Measurements from ENCODE around the gene CPD. TPM values are rescaled to one million over a fixed set of nuclear protein-coding genes. Genes with fewer than 3 reads are reported as not detected.

Gene CPD
- total RNA-seq, 2 donors from 2014 or later = 55.2 to 109 TPM

DNA sequence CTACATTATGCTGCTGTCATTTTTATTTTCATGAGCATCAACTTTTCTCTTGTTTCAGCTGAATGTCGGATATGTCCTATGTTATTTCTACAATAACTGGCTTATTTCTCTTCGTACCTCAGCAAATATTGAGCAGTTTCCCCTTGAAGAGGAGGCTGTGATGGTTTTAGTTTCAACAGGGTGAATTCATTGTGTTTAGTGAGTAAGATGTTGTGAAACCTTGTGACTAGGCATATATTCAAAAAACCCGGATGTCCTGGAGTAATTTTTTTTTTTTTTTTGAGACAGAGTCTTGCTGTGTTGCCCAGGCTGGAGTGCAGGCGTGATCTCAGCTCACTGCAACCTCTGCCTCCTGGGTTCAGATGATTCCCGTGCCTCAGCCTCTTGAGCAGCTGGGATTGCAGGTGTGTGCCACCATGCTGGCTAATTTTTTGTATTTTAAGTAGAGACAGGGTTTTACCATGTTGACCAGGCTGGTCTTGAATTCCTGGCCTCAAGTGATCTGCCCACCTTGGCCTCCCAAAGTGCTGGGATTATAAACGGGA lies 11.1 kb downstream of the CPD start:
- ATAC-seq (ENCODE audit: insufficient number of reproducible peaks, low FRiP score, low read depth) = no peak
- no peaks in the 10 kb centered on the region for H3K27me3 ChIP-seq (replicated peaks; ENCODE audit: insufficient read depth)
- no peak overlapping the region for H3K27ac ChIP-seq
- TF ChIP-seq, protein P1, sequence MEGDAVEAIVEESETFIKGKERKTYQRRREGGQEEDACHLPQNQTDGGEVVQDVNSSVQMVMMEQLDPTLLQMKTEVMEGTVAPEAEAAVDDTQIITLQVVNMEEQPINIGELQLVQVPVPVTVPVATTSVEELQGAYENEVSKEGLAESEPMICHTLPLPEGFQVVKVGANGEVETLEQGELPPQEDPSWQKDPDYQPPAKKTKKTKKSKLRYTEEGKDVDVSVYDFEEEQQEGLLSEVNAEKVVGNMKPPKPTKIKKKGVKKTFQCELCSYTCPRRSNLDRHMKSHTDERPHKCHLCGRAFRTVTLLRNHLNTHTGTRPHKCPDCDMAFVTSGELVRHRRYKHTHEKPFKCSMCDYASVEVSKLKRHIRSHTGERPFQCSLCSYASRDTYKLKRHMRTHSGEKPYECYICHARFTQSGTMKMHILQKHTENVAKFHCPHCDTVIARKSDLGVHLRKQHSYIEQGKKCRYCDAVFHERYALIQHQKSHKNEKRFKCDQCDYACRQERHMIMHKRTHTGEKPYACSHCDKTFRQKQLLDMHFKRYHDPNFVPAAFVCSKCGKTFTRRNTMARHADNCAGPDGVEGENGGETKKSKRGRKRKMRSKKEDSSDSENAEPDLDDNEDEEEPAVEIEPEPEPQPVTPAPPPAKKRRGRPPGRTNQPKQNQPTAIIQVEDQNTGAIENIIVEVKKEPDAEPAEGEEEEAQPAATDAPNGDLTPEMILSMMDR (IDR thresholded peaks at IDR 0.05) = no peak
- H3K9me3 ChIP-seq = no peaks in the 10 kb centered on the region
- DNase-seq (ENCODE audit: low spot score) = no peak
- no peaks in the 10 kb centered on the region for H3K4me1 ChIP-seq (ENCODE audit: control insufficient read depth in 1 of 2, low read depth in 2 of 2)
- peaks cover 10% of the 10 kb centered on the region for H3K36me3 ChIP-seq
- no peak overlapping the region for H3K4me3 ChIP-seq

DNA sequence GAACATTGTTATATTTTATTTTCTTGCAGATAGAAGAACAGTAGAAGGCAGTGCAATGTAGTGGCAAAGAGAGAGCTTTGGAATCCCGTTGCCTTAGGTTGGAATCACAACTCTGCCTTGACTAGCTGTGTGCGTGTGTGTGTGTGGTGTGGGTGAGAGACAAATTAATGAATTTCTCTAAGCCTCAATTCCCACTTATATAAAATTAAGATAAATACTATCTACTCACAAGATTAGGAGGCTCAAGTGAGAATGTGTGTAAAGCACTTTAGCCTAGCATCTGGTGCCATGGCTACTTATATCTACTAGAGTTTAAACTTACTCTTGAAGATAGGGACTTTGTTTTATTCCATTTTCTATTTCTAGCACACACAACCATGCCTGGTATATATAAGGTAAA lies 12.8 kb downstream of the CPD start:
- Histone ChIP-seq H3K36me3 (peaks cover 10% of the 10 kb centered on the region), H3K27ac (no peak overlapping the region), H3K4me1 (ENCODE audit: control insufficient read depth in 1 of 2, low read depth in 2 of 2) (peaks cover 0 to 6% of the 10 kb centered on the region in 2 donors), H3K9me3 (no peaks in the 10 kb centered on the region), H3K4me3 (no peak overlapping the region), H3K27me3 (replicated peaks; ENCODE audit: insufficient read depth) (no peaks in the 10 kb centered on the region)
- DNase-seq (ENCODE audit: low spot score) = no peak
- ATAC-seq (ENCODE audit: insufficient number of reproducible peaks, low FRiP score, low read depth) = no peak
- TF ChIP-seq, protein P1 (IDR thresholded peaks at IDR 0.05) = no peak

DNA sequence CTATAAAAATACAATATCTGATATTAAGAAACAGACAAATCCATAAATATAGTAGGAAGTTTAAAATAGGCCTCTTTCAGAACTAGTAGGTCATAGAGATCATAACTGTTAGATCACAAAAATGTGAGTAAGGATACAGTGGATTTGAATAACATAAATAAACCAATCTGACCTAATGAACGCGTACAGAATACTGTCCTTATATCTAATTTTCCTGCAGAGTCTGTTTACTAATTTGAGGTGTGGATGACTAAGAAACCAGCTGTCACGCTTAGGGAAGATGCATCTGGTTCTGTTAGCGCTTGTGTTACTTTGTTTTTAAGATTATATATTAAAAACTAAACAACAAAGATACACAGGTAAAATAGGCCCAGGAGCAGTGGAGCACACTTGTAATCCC lies 14.8 kb downstream of the CPD start:
- Histone ChIP-seq H3K4me3 (no peak overlapping the region), H3K36me3 (peaks cover 3% of the 10 kb centered on the region), H3K27ac (no peak overlapping the region), H3K9me3 (no peaks in the 10 kb centered on the region), H3K27me3 (replicated peaks; ENCODE audit: insufficient read depth) (no peaks in the 10 kb centered on the region), H3K4me1 (ENCODE audit: control insufficient read depth in 1 of 2, low read depth in 2 of 2) (peaks cover 0 to 6% of the 10 kb centered on the region in 2 donors)
- ATAC-seq (ENCODE audit: insufficient number of reproducible peaks, low FRiP score, low read depth) (no peak), DNase-seq (ENCODE audit: low spot score) (no peak)
- TF ChIP-seq, protein P1 (IDR thresholded peaks at IDR 0.05) = no peak

DNA sequence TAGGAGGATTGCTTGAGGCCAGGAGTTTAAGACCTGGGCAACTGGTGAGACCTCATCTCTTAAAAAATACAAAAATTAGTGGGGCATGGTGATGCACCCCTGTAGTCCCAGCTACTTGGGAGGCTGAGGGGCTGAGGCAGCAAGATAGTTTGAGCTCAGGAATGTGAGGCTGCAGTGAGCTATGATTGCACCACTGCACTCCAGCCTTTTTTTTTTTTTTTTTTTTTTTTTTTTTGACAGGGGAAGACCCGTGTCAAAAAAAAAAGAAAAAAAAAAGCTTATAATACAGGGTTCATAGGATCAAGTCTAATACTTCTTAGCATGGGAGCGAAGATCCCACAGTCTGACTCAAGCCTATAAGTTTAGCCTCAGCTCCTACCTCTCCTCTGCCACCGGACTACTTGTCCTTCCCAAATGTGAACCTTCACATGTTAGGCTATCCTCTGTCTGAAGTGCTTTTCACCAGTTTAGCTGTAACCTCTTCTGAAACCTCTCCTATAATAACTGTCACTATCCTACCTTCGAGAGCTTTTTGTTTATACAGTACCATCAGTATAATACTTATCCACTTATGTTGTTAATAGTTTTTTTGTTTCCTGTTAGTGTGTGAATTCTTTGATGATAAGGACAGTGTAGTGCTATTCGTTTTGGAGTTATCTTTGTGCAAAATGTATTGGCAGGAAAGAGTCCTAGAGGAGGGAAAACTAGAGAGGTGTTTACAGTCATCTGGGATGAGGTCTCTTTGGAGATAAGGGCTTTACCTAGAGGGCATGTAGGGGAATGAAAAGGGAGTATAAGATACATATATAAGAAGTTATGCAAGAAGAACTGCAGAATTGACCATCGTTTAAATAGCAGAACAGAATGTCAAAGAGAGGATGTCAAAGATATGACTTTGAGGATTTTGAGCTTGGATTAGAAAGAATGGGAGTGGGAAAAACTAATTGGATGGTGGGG lies 15.5 kb downstream of the CPD start:
- no peak overlapping the region for H3K4me3 ChIP-seq
- ATAC-seq (ENCODE audit: insufficient number of reproducible peaks, low FRiP score, low read depth) (no peak), DNase-seq (ENCODE audit: low spot score) (no peak)
- no peaks in the 10 kb centered on the region for H3K27me3 ChIP-seq (replicated peaks; ENCODE audit: insufficient read depth)
- H3K4me1 ChIP-seq (ENCODE audit: control insufficient read depth in 1 of 2, low read depth in 2 of 2) = peaks cover 0 to 6% of the 10 kb centered on the region in 2 donors
- TF ChIP-seq, protein P1 (IDR thresholded peaks at IDR 0.05) = no peak
- no peaks in the 10 kb centered on the region for H3K9me3 ChIP-seq
- H3K36me3 ChIP-seq = peaks cover 3% of the 10 kb centered on the region
- H3K27ac ChIP-seq = no peak overlapping the region

DNA sequence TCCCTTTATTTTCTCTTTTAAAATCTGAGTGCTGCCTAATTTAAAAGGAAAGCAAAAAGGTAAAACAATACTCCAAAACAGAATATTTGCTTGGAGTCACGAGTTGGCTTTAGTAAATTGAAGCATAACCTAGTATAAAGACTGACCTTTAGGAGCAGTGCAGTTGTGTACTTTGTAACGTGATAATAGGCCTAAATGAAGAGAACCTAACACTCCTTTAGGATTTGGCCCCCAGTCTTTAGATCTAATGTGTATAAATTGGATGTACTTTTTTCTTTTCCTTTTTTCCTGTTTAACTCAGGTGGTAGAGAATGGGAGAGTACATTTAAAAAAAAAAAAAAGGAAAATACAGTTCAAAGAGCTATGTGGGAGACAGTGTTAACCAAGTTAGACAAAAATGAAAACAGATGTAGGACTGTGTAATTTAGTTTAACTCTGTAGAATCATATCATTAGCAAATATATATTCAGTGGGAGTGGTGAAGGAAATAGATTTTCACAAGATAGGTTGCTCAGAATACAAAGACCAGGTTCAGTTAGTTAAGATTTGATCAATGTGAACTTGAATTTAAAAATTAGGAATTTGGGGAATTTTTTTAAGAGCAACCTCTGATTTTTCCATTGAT lies 16.8 kb downstream of the CPD start:
- TF ChIP-seq, protein P1 (IDR thresholded peaks at IDR 0.05) = no peak
- ATAC-seq (ENCODE audit: insufficient number of reproducible peaks, low FRiP score, low read depth) = no peak
- Histone ChIP-seq H3K27ac (no peak overlapping the region), H3K36me3 (peaks cover 3% of the 10 kb centered on the region), H3K9me3 (no peaks in the 10 kb centered on the region), H3K27me3 (replicated peaks; ENCODE audit: insufficient read depth) (no peaks in the 10 kb centered on the region), H3K4me3 (no peak overlapping the region), H3K4me1 (ENCODE audit: control insufficient read depth in 1 of 2, low read depth in 2 of 2) (peaks cover 0 to 6% of the 10 kb centered on the region in 2 donors)
- no peak for DNase-seq (ENCODE audit: low spot score)

Data from thoracic aorta (tissue), 2 donors.